Ovary (tissue), 9 donors: ENCODE measurements around the gene STK16. TPM values are rescaled to one million over a fixed set of nuclear protein-coding genes. Genes with fewer than 3 reads are reported as not detected.

ENCODE experiments used
- DNase-seq, 5 donors: peaks; one replicate each; pipeline ENCODE4 v3.0.0-alpha.2; 2019 to 2020
- H3K27ac ChIP-seq, 2 donors: fragments of 200-600 bp; one replicate each; pipeline versions ENCODE4 v1.5.1 to v1.8.0; 2019 to 2022
- H3K27me3 ChIP-seq: fragments of 200-600 bp; one replicate; pipeline ENCODE4 v1.8.0; 2022
- H3K36me3 ChIP-seq: fragments of 200-600 bp; sonication (generic); one replicate; pipeline ENCODE4 v1.5.1; 2019
- H3K4me1 ChIP-seq: one replicate; pipeline ENCODE4 v1.8.1; 2013; ENCODE audit warnings: mild to moderate bottlenecking, moderate library complexity; ENCODE audit not compliant: insufficient read depth
- H3K4me3 ChIP-seq: fragments of 200-600 bp; sonication (generic); one replicate; pipeline ENCODE4 v1.5.1; 2017
- H3K9me3 ChIP-seq, 2 donors: fragments of 200-600 bp in 1 of 2; sonication (generic) in 1 of 2; one replicate each; pipeline versions ENCODE4 v1.5.1 to v1.8.1; 2013 to 2019; ENCODE audit warnings: mild to moderate bottlenecking in 1 of 2, moderate library complexity in 1 of 2
- CTCF ChIP-seq, 3 donors: fragments of 450-650 bp in 2 of 3; fragments of 200-600 bp in 1 of 3; IDR thresholded peaks; one replicate each; pipeline versions ENCODE4 v1.5.1 to v1.8.0; 2016 to 2022; ENCODE audit warnings: antibody characterized with exemption in 3 of 3, mild to moderate bottlenecking in 1 of 3
- EP300 ChIP-seq: sonication (generic); formaldehyde crosslinking; IDR thresholded peaks from one replicate; pipeline ENCODE4 v1.6.1; 2017; ENCODE audit warnings: antibody characterized with exemption
- POLR2A ChIP-seq: fragments of 450-650 bp; IDR thresholded peaks from one replicate; pipeline ENCODE4 v1.6.1; 2017; ENCODE audit warnings: antibody characterized with exemption, mild to moderate bottlenecking, moderate library complexity
- WGBS, 3 donors: extraction: QIAGEN DNeasy Blood & Tissue Kit in 1 of 3; methylation state at CpG; one replicate each; pipeline versions ENCODE4 v1.1.5 to v1.1.7; 2013 to 2017; 5-methylcytosine and 5-hydroxymethylcytosine counted together
- intact Hi-C, 4 donors: fragments of 100-400 bp; cut with DNase I; formaldehyde crosslinking; loops; one replicate each; pipeline versions ENCODE4 v1.11.0 to v1.15.1; 2022 to 2023
- polyA plus RNA-seq, 2 donors: library from polyadenylated mRNA; stranded (reverse); fragments of 200-250 nt in 1 of 2; fragments of 350-450 nt in 1 of 2; fragmentation: Illumina TruSeq in 1 of 2; extraction: RNeasy Lipid Tissue Mini Kit (QIAGEN cat#74804) in 1 of 2; gene quantifications; one replicate each; pipeline ENCODE4 v1.2.3, GENCODE V29; 2013 to 2014
- total RNA-seq, 7 donors: library from RNA; depleted of rRNA in 2 of 7; stranded (reverse); fragments of >200 nt in 2 of 7; fragmentation: NEBNext Ultra II Directional in 3 of 7; extraction: Animal tissue kit (Norgen Biotek cat#: 25700) in 3 of 7; gene quantifications; one replicate each; pipeline versions ENCODE4 v1.1.0 to v1.2.4, GENCODE V29; 2016 to 2023
- donor health status: DM: no; HTN: no; CAD: no; lungs with moderate emphysema.
- donor health status: DM: no; HTN: no; CAD: no.
- donor health status: Bipolar disorder and iron deficiency.
- donor health status: DM: yes; HTN: yes; CAD: no.
- donor health status: DM: no; HTN: no; CAD: no.
- donor health status: DM: yes; HTN: yes; CAD: no.

The STK16 gene
- total and polyA plus RNA-seq, 9 donors = 12.4 to 29.4 (median 18.8) TPM

- peak in 2 of 5 donors; percentile 32 to 37 for DNase-seq
- peaks cover 3% of the 10 kb centered on the region for H3K4me1 ChIP-seq
- H3K36me3 ChIP-seq = no peaks in the 10 kb centered on the region
- H3K9me3 ChIP-seq = no peaks in the 10 kb centered on the region
- intact Hi-C loops = loop anchor here in 3 of 4 donors (5.0 to 10.0 kb wide), 3 partner anchors 52 to 240 kb away; partner anchors contain the start of genes NHEJ1 (in 2 of the 3), GLB1L (in 1 of the 3) and STK16 (in 1 of the 3)
- 82 to 88% (median 88%) methylated on average over 25 of the region's 25 CpGs for WGBS, 3 donors
- H3K27me3 ChIP-seq = no peaks in the 10 kb centered on the region
- TF ChIP-seq CTCF (IDR thresholded peaks at IDR 0.05) (no peak), EP300 (no peak), POLR2A (no peak)
- no peak overlapping the region for H3K4me3 ChIP-seq
- no peak overlapping the region for H3K27ac ChIP-seq
Observed at GRCh38 chr2:219296631-219297391, 51.5 kb downstream of the STK16 start.

GRCh38 chr2:219297766-219298456, 52.6 kb downstream of the STK16 start:
- H3K9me3 ChIP-seq = no peaks in the 10 kb centered on the region
- intact Hi-C loops = loop anchor here in 3 of 4 donors (5.0 to 10.0 kb wide), 3 partner anchors 53 to 241 kb away; partner anchors contain the start of genes NHEJ1 (in 2 of the 3), GLB1L (in 1 of the 3) and STK16 (in 1 of the 3)
- peak in 1 of 5 donors; percentile 25 for DNase-seq
- no peaks in the 10 kb centered on the region for H3K27me3 ChIP-seq
- H3K27ac ChIP-seq = no peak overlapping the region
- TF ChIP-seq CTCF (IDR thresholded peaks at IDR 0.05) = no peak
- no peak for TF ChIP-seq POLR2A
- TF ChIP-seq EP300 = no peak
- 75 to 81% (median 76%) methylated on average over 14 of the region's 14 CpGs for WGBS, 3 donors
- H3K4me3 ChIP-seq = no peak overlapping the region
- H3K4me1 ChIP-seq = peaks cover 3% of the 10 kb centered on the region
- no peaks in the 10 kb centered on the region for H3K36me3 ChIP-seq

GRCh38 chr2:219298759-219299371, 53.6 kb downstream of the STK16 start:
- H3K4me1 ChIP-seq = peaks cover 3% of the 10 kb centered on the region
- no peaks in the 10 kb centered on the region for H3K27me3 ChIP-seq
- no peaks in the 10 kb centered on the region for H3K36me3 ChIP-seq
- intact Hi-C loops = loop anchor here in 3 of 4 donors (5.0 to 10.0 kb wide), 3 partner anchors 54 to 242 kb away; partner anchors contain the start of genes NHEJ1 (in 2 of the 3), GLB1L (in 1 of the 3) and STK16 (in 1 of the 3)
- 19 to 24% (median 21%) methylated on average over 13 to 15 of the region's 15 CpGs for WGBS, 3 donors
- DNase-seq = peak; percentile 77 to 93 (median 89)
- no peaks in the 10 kb centered on the region for H3K9me3 ChIP-seq
- peak; percentile 89 to 96 (median 91) for TF ChIP-seq CTCF (IDR thresholded peaks at IDR 0.05)
- no peak for TF ChIP-seq POLR2A
- no peak for TF ChIP-seq EP300
- H3K27ac ChIP-seq = no peak overlapping the region
- no peak overlapping the region for H3K4me3 ChIP-seq

GRCh38 chr2:219299372-219299760, 54.1 kb downstream of the STK16 start:
- TF ChIP-seq CTCF (IDR thresholded peaks at IDR 0.05) (no peak), POLR2A (no peak), EP300 (no peak)
- Histone ChIP-seq H3K36me3 (no peaks in the 10 kb centered on the region), H3K4me3 (no peak overlapping the region), H3K4me1 (peaks cover 3% of the 10 kb centered on the region), H3K9me3 (no peaks in the 10 kb centered on the region), H3K27ac (no peak overlapping the region), H3K27me3 (no peaks in the 10 kb centered on the region)
- DNase-seq = no peak
- WGBS, 3 donors = 73 to 83% (median 74%) methylated on average over 6 of the region's 6 CpGs
- intact Hi-C loops = loop anchor here in 3 of 4 donors (5.0 to 10.0 kb wide), 3 partner anchors 55 to 242 kb away; partner anchors contain the start of genes NHEJ1 (in 2 of the 3), GLB1L (in 1 of the 3) and STK16 (in 1 of the 3)
